Endothelial cell of umbilical vein (primary cell): ENCODE results near the gene SSR1. TPM values are rescaled to one million over a fixed set of nuclear protein-coding genes. Genes with fewer than 3 reads are reported as not detected.

Experiments
- BruUV-seq: library from RNA; stranded (reverse); fragments of 400-500 nt; replicated peaks from 2 replicates; lab custom pipeline; 2021; lab: Mats Ljungman, UMichigan
- CTCF ChIA-PET: fragments of 300-600, 350-600 bp; sonication (Branson Sonifier 250); formaldehyde crosslinking; loops from one replicate; lab custom pipeline; 2021; ENCODE audit warnings: antibody characterized with exemption, inconsistent platforms; lab: Charles Lee
- POLR2A ChIA-PET: fragments of 300-600, 350-600 bp; sonication (Branson Sonifier 250); formaldehyde crosslinking; loops from one replicate; lab custom pipeline; 2021; ENCODE audit warnings: antibody characterized with exemption, inconsistent platforms; lab: Charles Lee
- DNase-seq: peaks from one replicate; pipeline ENCODE4 v3.0.0-alpha.2; 2011; ENCODE audit warnings: low read depth, low spot score
- FAIRE-seq: peaks from 2 replicates; lab custom pipeline; 2011; peaks lifted over from hg19 to GRCh38; lab: Jason Lieb, UNC
- H2AFZ ChIP-seq: 2 replicates; pipeline ENCODE4 v1.6.0; 2012; ENCODE audit warnings: low read depth, low read length, control low read depth, inconsistent platforms
- H3K27ac ChIP-seq: 2 replicates; pipeline ENCODE4 v1.5.1; 2011; ENCODE audit warnings: low read depth, mild to moderate bottlenecking, control low read depth, low read length, moderate library complexity; ENCODE audit not compliant: insufficient read depth
- H3K27me3 ChIP-seq, 2 experiments: 2 replicates each; pipeline versions ENCODE4 v1.6.0 to v1.6.1; 2011; ENCODE audit warnings: low read length in 2 of 2, mixed read lengths in 1 of 2; ENCODE audit not compliant: control insufficient read depth in 2 of 2, insufficient read depth in 2 of 2
- H3K36me3 ChIP-seq, 2 experiments: 2 replicates in 1 of 2; 3 replicates in 1 of 2; pipeline ENCODE4 v1.5.1; 2011; ENCODE audit warnings: low read length in 2 of 2, mild to moderate bottlenecking in 1 of 2, moderate library complexity in 1 of 2; ENCODE audit not compliant: control insufficient read depth in 2 of 2, insufficient read depth in 2 of 2; ENCODE audit errors: extremely low read depth in 1 of 2
- H3K4me1 ChIP-seq: 3 replicates; pipeline ENCODE4 v1.5.1; 2011; ENCODE audit warnings: mild to moderate bottlenecking, low read length; ENCODE audit not compliant: control insufficient read depth, insufficient read depth; ENCODE audit errors: extremely low read depth
- H3K4me2 ChIP-seq: 2 replicates; pipeline ENCODE4 v1.6.1; 2011; ENCODE audit warnings: low read length, control low read depth, mixed read lengths; ENCODE audit not compliant: insufficient read depth
- H3K4me3 ChIP-seq, 3 experiments: fragments of 200-600 bp in 1 of 3; sonication (generic), shearing (Covaris generic) in 1 of 3; replicated peaks in 1 of 3; 2 replicates each; pipeline ENCODE4 v1.5.1; 2011 to 2016; ENCODE audit warnings: control low read depth in 3 of 3, low read length in 3 of 3, mild to moderate bottlenecking in 2 of 3, inconsistent platforms in 1 of 3, low read depth in 1 of 3, moderate library complexity in 1 of 3; ENCODE audit not compliant: insufficient read depth in 1 of 3
- H3K79me2 ChIP-seq: 2 replicates; pipeline ENCODE4 v1.6.0; 2012; ENCODE audit warnings: low read length, inconsistent platforms; ENCODE audit not compliant: control insufficient read depth, insufficient read depth
- H3K9ac ChIP-seq: replicated peaks from 2 replicates; pipeline ENCODE3; 2011; ENCODE audit warnings: low read length, control low read depth; ENCODE audit not compliant: insufficient read depth; ENCODE audit errors: extremely low read depth
- H3K9me1 ChIP-seq: replicated peaks from 3 replicates; pipeline ENCODE4 v1.6.0; 2011; ENCODE audit warnings: mild to moderate bottlenecking, low read length; ENCODE audit not compliant: control insufficient read depth, insufficient read depth; ENCODE audit errors: extremely low read depth
- H3K9me3 ChIP-seq: replicated peaks from 2 replicates; pipeline ENCODE4 v1.5.1; 2012; ENCODE audit warnings: low read length, inconsistent platforms; ENCODE audit not compliant: control insufficient read depth, insufficient read depth
- H4K20me1 ChIP-seq: replicated peaks from 2 replicates; pipeline ENCODE3; 2011; ENCODE audit warnings: mild to moderate bottlenecking, low read length; ENCODE audit not compliant: control insufficient read depth, insufficient read depth; ENCODE audit errors: extremely low read depth
- CTCF ChIP-seq, 2 donors: IDR thresholded peaks; 1 replicate in 1 of 2; 2 replicates in 1 of 2; pipeline ENCODE4 v1.5.1; 2011; ENCODE audit warnings: low read length in 2 of 2, mild to moderate bottlenecking in 2 of 2, moderate library complexity in 2 of 2, control low read depth in 1 of 2, inconsistent platforms in 1 of 2, low read depth in 1 of 2; ENCODE audit not compliant: insufficient read depth in 1 of 2; ENCODE audit errors: extremely low read depth in 1 of 2
- FOS ChIP-seq: IDR thresholded peaks from 2 replicates; pipeline ENCODE4 v1.6.1; 2011; ENCODE audit warnings: mild to moderate bottlenecking, low read length, moderate library complexity, borderline replicate concordance; ENCODE audit not compliant: insufficient read depth
- JUN ChIP-seq: IDR thresholded peaks from 2 replicates; pipeline ENCODE4 v1.6.1; 2011; ENCODE audit warnings: borderline replicate concordance, low read depth; ENCODE audit not compliant: insufficient read length, insufficient read depth
- MAX ChIP-seq: IDR thresholded peaks from 2 replicates; pipeline ENCODE4 v1.6.1; 2011; ENCODE audit not compliant: insufficient read depth, insufficient read length
- MYC ChIP-seq: IDR thresholded peaks from one replicate; pipeline ENCODE4 v1.6.1; 2011; ENCODE audit warnings: mild to moderate bottlenecking, low read depth, low read length
- POLR2AphosphoS5 ChIP-seq: IDR thresholded peaks from 2 replicates; pipeline ENCODE4 v1.6.1; 2012; ENCODE audit warnings: low read depth, mild to moderate bottlenecking, control low read depth, low read length, moderate library complexity; ENCODE audit not compliant: insufficient read depth
- dilution Hi-C: fragments of 300-500 bp; cut with MboI; formaldehyde crosslinking; loops from one replicate; pipeline ENCODE4 v1.15.0; 2019; ENCODE audit warnings: low sequenced_read_pairs; ENCODE audit not compliant: extremely low pct_ligation_motif_present
- intact Hi-C: fragments of 100-400 bp; cut with micrococcal nuclease; formaldehyde crosslinking; loops from one replicate; pipeline ENCODE4 v1.10.0; 2022
- polyA plus RNA-seq, 4 experiments: library from polyadenylated mRNA; depleted of rRNA in 3 of 4; stranded (reverse) in 3 of 4; unstranded in 1 of 4; fragments of >200 nt; gene quantifications; 2 replicates each; pipeline versions ENCODE4 v1.2.1 to v1.2.3, GENCODE V29; 2011 to 2012; ENCODE audit warnings: missing spikeins in 1 of 4
- total RNA-seq: library from RNA; stranded (reverse); gene quantifications from 2 replicates; pipeline ENCODE4 v1.2.3, GENCODE V29; 2021

The SSR1 gene
- total and polyA plus RNA-seq, 2 donors (not counting 3 experiments of a cell fraction or from before 2014, with no cell fraction given) = 70.7 to 187 TPM

GRCh38 chr6:7232351-7232750 is 80.6 kb downstream of the SSR1 start:
- Histone ChIP-seq H4K20me1 (no peaks in the 10 kb centered on the region), H3K79me2 (no peaks in the 10 kb centered on the region), H3K4me2 (no peak overlapping the region), H3K9ac (no peak overlapping the region), H3K27me3 (no peaks in the 10 kb centered on the region), H3K4me1 (peaks cover 9% of the 10 kb centered on the region), H3K36me3 (peaks cover 5 to 33% of the 10 kb centered on the region in 2 experiments), H3K9me3 (no peaks in the 10 kb centered on the region), H3K27ac (no peak overlapping the region), H2AFZ (no peak overlapping the region), H3K4me3 (no peak overlapping the region), H3K9me1 (no peaks in the 10 kb centered on the region)
- peak; percentile 79 for FAIRE-seq
- DNase-seq = peak; percentile 54
- intact Hi-C loops = no loop called here
- no TSS peak for BruUV-seq
- ChIA-PET POLR2A (no interaction called here), CTCF (interaction anchor here (1.1 kb wide), 1 partner anchor 11 kb away, joined by 5 read pairs; no protein-coding TSS in a partner anchor)
- dilution Hi-C loops = no loop called here
- TF ChIP-seq JUN = no peak
- TF ChIP-seq POLR2AphosphoS5 = no peak
- TF ChIP-seq FOS = no peak
- TF ChIP-seq MAX = no peak

GRCh38 chr6:7230956-7231713 is 81.9 kb downstream of the SSR1 start:
- H4K20me1 ChIP-seq = no peaks in the 10 kb centered on the region
- no peak overlapping the region for H3K4me3 ChIP-seq
- H3K27me3 ChIP-seq = no peaks in the 10 kb centered on the region
- no peak for TF ChIP-seq CTCF (IDR thresholded peaks at IDR 0.05; ENCODE audit: extremely low read depth in 1 of 2, insufficient read depth in 1 of 2, low read depth in 1 of 2, low read length in 2 of 2)
- TF ChIP-seq FOS = no peak
- TF ChIP-seq MYC = no peak
- no peak overlapping the region for H3K27ac ChIP-seq
- ChIA-PET POLR2A (no interaction called here), CTCF (interaction anchor here (1.1 to 1.2 kb wide), 2 partner anchors 13 to 472 kb away, joined by 3 to 5 read pairs; no protein-coding TSS in a partner anchor)
- FAIRE-seq = no peak
- intact Hi-C loops (no loop called here), dilution Hi-C loops (no loop called here)
- no peak overlapping the region for H2AFZ ChIP-seq
- peaks cover 9 to 40% of the 10 kb centered on the region in 2 experiments for H3K36me3 ChIP-seq
- no peak overlapping the region for H3K4me2 ChIP-seq
- no peak overlapping the region for H3K9ac ChIP-seq
- BruUV-seq = TSS peak; percentile 10
- H3K9me1 ChIP-seq = no peaks in the 10 kb centered on the region
- H3K9me3 ChIP-seq = no peaks in the 10 kb centered on the region
- peaks cover 9% of the 10 kb centered on the region for H3K4me1 ChIP-seq
- no peaks in the 10 kb centered on the region for H3K79me2 ChIP-seq
- DNase-seq = no peak
